Mammary epithelial cell (primary cell): ENCODE results near the gene CD37.

Experiments
- EZH2 ChIP-seq: IDR thresholded peaks from 2 replicates; pipeline ENCODE4 v1.6.1; 2012; ENCODE audit warnings: low read length, inconsistent platforms, borderline replicate concordance
- TF ChIP-seq, protein P1 (sequence below), 2 donors: IDR thresholded peaks in 1 of 2; conservative IDR thresholded peaks in 1 of 2; 2 replicates each; pipeline ENCODE4 v1.5.1; 2011 to 2012; ENCODE audit warnings: inconsistent platforms in 2 of 2, low read length in 2 of 2, mild to moderate bottlenecking in 2 of 2, control low read depth in 1 of 2, low read depth in 1 of 2; ENCODE audit not compliant: insufficient read depth in 1 of 2; ENCODE audit errors: extremely low read depth in 1 of 2

DNA sequence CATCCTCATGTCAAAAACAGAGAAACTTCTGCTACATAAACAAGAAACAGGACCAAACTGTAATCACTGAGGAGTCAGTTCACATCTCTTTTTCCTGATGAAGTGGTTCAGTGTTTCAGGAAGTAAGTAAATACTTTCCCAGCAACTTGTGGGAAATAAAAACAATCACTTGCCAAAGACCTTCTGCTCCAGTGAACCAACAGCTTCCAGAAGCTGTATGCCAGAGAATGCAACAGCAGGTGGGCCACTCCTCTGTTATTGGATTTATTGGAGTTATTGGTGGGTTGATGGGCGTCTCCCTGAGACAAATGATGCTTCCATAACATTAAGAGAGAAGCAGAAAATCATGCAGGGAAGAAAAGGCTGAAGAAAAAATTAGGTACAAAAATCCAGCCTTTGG lies 20.1 kb upstream of the CD37 start:
- TF ChIP-seq, protein P1, sequence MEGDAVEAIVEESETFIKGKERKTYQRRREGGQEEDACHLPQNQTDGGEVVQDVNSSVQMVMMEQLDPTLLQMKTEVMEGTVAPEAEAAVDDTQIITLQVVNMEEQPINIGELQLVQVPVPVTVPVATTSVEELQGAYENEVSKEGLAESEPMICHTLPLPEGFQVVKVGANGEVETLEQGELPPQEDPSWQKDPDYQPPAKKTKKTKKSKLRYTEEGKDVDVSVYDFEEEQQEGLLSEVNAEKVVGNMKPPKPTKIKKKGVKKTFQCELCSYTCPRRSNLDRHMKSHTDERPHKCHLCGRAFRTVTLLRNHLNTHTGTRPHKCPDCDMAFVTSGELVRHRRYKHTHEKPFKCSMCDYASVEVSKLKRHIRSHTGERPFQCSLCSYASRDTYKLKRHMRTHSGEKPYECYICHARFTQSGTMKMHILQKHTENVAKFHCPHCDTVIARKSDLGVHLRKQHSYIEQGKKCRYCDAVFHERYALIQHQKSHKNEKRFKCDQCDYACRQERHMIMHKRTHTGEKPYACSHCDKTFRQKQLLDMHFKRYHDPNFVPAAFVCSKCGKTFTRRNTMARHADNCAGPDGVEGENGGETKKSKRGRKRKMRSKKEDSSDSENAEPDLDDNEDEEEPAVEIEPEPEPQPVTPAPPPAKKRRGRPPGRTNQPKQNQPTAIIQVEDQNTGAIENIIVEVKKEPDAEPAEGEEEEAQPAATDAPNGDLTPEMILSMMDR (conservative IDR thresholded peaks at IDR 0.05 in 1 of 2, IDR thresholded peaks at IDR 0.05 in 1 of 2; ENCODE audit: extremely low read depth in 1 of 2, insufficient read depth in 1 of 2, low read depth in 1 of 2, low read length in 2 of 2), result no peak
- no peak for TF ChIP-seq EZH2
